HG03097 (cell line): Measurements from ENCODE around the gene TMEM45A.
"Not testable (repeated sequence)": the region's sequence is repeated elsewhere in the genome, so short reads cannot be mapped to it uniquely, and the experiment has no call there.

Experiments
- ATAC-seq: cut with Tn5 transposase; IDR thresholded peaks from one replicate; pipeline ENCODE4 v1.9.1; 2021; ENCODE audit not compliant: unreplicated experiment, low FRiP score

Gene TMEM45A

DNA sequence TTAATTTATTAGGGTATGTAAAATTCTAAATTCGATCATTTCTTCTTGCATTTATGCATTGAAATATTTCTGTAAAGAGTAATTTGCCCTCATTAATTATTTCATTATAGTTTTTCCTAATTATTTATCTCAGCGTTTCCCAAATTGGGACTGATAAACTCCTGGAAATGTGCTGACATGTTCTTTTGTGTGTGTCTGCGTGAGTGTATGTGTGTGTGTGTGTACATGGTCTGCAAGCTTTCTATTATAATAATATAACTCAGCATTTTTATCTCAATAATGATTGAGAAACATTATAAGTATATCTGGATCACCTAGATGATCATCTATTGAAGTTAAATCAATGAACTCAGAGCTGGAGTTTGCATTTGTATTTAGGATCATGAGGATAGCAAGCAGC lies 38.7 kb downstream of the TMEM45A start:
- no peak for ATAC-seq

DNA sequence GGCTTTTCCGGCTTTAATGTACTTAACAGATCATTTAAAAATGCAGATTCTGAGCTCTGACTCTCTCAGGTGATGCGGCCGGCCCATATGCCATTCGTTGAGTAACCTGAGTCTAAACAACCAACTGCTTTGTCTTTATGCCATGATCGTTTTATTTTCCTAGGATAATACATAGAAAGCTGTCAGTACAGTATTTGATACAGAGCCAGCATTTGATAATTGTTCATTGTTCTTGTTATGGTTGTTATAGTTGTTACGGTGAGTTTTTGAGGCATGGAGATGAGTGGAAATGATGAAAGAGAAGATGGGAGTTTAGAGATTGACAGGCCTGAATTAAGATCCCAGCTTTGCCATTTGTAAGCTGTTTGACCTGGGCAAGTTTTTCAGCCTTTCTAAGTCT lies 40.0 kb downstream of the TMEM45A start:
- ATAC-seq, result no peak

DNA sequence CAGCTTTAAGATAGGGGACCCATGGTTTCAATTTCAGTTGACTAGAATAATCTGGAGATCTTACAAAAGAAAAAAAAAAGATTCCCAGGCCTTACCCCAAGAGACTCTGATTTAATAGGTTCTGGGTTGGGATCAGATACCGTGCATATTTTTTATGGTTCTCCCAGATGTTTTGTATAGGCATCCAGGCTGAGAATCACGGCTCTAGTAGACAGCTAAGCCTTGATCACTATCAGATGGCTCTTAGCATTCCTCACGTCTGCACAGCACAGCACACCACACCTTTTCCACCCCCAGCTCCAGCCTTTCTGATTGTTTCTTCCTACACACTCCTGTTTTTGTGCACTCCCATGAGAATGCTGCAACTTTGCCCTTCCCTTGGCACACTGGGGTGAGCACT lies 40.8 kb downstream of the TMEM45A start:
- no peak for ATAC-seq

DNA sequence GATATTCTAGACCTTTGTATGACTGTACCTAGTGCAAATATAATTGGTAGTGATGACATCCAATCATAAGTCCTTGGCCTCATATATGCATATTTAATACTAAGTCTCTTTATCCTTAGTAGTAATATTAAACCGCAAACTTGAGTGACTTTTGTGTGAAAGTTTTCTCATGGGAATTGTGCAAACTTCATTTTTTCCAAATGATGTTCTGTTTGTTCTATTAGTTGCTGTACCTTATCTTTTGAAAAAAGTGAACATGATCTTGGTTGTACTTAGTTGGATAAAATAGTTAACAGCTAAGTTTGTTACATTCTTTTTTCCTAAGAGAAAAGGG lies 43.2 kb downstream of the TMEM45A start:
- no peak for ATAC-seq

DNA sequence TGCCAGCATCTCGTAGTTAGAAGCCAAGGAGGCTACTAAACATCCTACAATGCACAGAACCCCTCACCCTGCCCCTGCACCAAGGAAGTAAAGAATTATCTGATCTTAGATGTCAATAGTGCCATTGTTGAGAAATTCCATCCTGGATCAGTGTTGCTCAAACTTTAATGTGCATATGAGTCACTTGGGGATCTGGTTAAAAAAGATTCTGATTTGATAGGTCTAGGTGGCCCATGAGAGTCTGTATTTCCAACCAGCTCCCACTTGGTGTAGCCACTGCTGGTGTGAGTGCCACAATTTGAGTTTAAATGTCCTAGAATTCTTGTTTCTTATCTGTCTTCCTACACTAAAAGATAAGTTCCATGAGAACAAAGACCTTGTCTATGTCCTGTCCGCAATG lies 43.7 kb downstream of the TMEM45A start:
- no peak for ATAC-seq

DNA sequence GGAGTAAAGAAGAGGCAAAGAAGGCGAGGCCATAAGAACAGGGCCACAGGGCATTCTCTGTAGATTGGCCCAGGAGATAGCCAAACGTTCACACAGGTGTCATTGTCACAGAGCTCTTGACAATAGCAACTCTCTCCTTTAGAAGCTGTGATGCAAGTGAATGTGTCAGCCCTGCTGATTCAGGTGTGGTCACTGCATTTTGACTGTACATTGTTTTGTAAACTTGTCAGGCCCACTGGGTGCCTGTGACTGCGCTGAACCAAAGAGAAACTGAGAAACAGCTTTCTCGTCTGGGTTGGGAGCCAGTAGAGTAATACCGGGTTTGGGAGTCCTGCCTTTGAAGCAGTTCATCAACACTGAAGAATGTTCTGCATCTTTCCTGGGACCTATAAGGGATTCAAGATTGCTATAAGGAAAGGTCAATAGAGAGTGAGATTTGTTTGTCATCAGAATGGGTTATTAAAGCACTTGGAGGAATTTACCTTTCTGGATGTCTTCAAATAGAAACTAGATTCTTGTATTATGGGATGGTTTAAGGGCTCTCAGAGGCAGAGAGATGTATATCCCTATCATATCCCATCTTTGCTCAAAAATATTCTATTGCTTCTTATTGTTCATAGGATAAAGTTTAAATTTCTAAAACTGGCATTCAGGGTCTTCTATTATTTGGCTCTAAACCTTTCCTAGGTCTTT lies 45.4 kb downstream of the TMEM45A start:
- ATAC-seq, result no peak

DNA sequence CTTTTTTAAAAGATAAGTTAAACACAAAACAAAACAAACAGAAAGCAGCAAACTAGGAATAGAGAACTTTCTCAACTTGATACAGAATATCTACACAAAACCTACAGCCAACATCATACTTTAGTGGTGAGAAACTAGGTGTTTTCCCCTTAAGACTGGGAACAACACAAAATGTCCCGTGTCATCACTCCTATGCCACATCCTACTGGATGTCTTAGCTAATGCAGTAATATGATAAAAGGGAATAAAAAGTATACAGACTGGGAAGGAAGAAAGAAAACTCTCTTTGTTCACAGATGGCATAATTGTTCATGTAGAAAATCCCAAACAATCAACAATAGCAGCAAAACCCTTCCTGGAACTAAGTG lies 45.9 kb downstream of the TMEM45A start:
- ATAC-seq, result no peak

DNA sequence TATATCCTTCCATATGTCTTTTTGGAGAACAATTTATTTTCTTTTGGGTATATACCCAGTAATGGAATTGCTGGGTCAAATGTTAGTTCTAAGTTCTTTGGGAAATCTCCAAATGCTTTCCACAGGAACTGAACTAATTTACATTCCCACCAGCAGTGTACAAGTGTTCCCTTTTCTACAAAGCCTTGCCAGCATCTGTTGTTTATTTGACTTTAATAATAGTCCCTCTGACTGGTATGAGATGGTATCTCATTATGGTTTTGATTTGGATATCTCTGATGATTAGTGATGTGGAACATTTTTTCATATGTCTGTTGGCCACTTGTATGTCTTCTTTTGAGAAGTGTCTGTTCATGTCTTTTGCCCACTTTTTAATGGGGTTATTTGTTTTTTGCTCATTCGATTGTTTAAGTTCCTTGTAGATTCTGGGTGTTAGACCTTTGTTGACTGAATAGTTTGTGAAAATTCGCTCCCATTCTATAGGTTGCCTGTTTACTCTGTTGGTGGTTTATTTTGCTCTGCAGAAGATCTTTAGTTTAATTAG lies 48.4 kb downstream of the TMEM45A start:
- ATAC-seq, result no peak

DNA sequence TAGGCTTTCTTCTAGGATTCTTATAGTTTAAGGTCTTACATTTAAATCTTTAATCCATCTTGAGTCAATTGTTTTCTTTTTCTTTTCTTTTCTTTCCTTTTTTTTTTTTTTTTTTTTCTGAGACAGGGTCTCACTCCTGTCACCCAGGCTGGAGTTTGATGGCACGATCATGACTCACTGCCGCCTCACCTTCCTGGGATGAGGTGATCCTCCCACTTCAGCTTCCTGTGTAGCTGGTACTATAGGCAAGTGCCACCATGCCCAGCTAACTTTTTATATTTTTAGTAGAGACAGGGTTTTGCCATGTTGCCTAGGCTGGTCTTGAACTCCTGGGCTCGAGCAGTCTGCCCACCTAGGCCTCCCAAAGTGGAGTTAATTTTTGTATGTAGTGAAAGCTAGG lies 49.0 kb downstream of the TMEM45A start:
- ATAC-seq, result not testable (repeated sequence)

DNA sequence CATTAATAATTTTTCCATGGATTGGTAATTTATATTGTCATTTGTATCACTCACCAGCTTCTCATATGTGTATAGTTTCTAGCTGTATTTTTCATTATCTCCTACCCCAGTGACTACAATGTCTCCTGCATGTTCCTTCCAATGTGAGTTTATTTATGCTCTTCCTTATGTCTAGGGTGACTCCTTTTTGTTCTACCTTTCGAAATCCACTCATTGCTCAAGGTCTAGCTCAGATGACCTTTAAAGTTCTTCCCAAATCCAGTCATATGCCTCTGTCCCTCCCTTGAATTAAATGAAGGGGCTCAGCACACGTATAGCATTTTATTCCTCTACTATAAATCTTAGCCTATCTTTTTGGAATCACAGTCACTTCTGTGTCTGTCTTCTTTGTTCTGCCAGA lies 53.0 kb downstream of the TMEM45A start:
- no peak for ATAC-seq

DNA sequence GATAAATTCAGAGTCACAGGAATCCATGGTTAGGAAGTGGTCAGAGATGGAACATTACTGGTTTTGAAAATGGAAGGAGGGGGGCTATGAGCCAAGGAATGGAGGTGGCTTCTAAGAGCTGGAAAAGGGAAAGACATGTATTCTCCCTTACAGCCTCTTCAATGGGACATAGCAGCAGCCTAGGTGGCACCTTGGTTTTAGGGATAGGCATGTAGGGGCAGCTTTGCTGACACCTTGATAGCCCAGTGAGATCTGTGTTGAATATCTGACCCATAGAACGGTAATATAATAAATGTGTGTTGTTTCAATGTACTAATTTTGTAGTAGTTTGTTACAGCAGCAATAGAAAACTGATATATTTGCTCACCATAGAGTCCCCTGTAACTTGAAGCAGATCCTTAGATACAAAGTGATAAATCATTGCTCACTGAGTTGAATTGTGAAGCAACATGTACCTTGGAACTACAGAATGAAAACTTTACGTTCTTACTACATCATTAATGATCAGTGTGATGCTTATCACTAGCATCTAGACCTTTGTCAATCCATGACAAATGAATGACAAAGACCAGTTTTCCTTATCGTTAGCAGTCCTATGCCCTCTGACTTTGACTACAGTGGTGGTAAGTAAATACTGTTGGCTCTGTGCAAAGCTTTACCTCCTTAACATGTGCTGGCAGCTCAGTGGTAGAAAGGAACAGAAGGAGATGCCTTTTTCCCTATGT lies 53.8 kb downstream of the TMEM45A start:
- ATAC-seq, result no peak

DNA sequence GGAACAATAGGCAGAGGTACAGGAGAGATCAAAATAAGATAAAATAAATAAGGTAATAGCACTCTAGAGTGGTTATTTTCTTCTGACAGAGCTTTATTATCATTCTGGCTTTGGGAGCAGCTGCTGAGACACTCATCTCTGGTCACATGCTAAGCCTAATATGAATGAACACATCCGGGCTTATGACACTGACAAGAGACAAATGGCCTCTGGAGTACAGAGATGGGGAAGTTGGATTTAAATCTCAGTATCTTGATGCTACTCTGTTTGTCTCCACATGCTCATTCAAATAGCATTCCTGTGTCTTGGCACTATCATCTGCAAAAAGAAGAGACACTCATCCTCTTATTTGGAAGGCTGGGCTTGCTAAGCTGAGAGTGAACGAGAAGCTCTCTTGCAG lies 55.6 kb downstream of the TMEM45A start:
- no peak for ATAC-seq

DNA sequence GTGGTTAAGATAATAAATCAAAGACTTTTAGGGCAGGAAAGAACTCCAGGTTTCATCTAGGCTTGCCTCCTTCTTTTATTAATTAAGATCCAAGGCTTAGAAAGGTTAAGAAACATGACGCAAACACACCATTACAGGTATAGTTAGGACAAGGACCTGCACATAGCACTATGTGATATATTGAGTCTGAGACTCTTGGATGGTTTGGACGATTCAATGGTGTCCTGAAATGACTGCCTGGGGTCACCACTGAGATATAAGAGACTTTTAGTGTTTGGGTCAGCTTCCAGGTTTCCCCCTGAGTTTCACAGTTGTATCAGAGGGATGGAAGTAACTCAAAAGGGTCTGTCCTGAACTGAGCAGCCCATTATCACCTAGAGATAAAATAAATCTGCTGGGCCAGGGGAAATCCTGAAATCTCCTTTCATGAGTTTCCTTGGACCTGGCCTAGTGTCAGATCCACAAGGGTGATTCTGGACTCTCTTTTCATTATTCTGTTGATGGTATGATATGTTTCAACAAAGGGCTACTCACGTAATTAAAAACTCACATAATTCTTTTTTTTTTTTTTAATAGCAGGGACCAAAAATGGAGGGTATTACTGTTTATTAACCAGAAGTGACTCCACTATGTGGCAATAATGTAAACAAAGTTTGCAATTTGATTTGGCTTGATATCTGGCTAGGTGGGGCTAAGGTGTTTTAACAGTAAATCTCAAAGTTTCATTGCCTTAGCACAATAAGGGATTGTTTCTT lies 61.4 kb downstream of the TMEM45A start:
- no peak for ATAC-seq

DNA sequence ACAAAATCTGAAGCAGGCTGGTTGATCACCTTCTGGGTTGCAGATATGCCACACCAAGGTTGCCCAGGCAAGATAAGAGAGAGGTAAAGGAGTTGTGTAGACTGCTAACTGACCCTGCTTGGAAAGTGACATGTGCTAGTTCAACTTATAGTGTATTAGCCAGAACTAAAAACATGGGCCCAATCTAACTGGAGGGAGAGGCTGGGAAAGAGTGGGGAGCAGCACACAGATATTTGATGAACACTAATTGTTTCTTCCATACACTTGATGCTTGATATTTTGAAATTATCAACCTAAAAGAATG lies 61.9 kb downstream of the TMEM45A start:
- no peak for ATAC-seq

DNA sequence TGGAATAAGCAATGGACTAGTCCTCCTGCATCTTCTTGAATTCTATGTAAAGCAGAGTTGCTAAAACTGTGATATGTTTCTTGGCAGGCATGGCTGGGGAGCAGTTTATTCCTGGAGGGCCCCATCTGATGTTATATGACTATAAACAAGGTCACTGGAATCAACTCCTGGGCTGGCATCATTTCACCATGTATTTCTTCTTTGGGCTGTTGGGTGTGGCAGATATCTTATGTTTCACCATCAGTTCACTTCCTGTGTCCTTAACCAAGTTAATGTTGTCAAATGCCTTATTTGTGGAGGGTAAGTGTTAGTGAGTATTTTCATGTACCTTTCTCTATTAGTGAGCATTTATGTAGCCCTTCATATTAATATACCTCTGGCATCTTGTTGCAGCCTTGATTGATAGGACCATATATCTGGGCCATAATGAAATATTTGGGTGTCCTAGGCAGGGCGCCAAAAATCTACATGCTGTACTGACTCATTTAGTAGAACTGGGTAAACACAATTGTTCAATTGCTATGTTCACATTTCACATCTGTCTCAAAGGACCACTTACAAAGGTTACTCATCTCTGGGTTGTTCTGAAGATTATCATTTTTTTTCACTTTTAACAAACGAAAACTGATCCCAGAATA lies 64.4 kb downstream of the TMEM45A start:
- ATAC-seq, result no peak

DNA sequence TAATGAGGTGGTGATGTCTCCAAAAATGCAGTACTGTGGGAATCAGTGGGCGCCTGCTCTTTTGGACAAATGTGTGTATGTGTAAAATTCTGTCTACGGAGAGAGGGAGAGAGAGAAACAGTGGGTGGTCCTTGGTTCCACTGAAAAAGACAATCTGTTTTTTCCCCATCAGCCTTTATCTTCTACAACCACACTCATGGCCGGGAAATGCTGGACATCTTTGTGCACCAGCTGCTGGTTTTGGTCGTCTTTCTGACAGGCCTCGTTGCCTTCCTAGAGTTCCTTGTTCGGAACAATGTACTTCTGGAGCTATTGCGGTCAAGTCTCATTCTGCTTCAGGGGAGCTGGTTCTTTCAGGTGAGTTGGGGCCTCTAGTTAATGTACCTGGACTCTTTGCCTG lies 65.8 kb downstream of the TMEM45A start:
- no peak for ATAC-seq

DNA sequence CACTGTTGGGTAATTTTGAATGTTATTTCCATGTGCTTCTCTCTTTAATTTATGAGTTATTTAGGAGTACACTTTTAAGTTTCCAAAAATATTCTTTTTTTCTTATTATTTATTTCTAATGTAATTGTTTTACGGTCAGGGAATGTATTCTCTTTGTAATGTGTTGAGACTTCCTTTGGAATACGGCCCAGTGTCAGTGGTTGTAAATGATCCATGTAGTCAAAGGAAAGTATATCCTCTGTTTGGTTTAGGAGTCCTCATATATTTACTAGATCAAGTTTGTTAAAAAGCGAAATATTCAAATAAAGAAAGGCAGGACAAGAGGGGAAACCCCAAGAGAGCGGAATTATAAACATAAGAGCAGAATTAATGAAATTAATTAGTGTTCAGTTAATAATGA lies 68.0 kb downstream of the TMEM45A start:
- no peak for ATAC-seq

DNA sequence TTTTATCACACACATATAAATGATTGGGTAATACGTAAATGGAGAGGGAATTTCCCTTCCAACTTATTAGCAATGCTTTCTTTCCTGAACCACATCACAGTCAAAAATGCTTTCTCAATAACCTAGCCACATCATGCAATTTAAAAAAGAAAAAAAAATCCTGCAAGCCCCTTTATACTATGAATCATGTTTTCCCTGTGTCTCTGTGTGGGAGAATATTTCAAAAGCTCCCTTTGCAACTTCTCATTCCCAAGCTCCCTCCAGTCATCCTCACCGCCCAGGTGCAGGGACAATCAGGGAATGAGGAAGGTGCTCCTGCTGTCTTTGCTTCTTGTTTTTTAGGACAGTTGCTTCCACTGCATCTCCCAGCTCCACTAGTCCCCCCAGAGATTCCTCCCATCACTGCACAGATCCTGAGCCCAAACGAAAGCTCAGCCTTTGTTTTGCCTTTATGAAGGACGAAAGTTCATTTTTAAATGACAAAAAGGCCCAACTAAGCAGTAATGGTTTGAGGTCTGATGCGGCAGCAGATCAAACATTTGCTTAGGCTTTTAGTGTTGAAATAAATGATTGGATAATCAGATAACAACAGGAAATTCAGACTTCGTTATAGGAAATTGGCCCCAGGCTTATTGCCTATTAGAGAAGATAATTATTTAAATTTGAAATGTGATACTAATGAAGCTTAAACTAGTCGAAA lies 69.2 kb downstream of the TMEM45A start:
- ATAC-seq, result no peak

DNA sequence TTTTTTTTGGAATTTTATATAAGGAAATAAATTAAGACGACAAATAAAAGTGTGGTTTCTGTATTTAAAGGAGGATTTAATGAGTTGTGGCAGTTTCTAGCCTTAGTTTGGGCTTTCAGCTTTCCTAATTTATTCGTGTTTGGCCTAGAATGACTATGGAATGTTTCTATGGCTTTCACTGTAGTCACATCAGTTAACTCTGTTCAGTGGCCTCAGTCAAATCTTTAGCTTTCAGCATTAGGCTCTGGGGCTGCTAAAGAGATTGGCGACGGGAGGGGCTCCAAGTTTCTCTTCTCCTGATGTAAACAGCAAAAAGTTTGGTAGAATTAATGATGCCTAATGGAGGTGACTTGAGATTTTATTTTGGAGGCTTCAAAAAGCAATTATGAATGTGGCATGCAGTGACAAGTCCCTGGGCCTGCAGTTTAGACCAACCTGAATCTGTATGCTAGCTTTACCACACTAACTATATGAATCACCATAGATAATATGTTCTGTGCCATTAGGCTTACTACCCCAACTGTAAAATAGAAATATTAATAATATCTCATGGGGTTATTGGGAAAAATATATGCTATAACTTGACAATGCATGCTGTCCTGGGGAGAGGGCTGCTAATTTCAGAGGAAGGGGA lies 69.9 kb downstream of the TMEM45A start:
- ATAC-seq, result no peak

DNA sequence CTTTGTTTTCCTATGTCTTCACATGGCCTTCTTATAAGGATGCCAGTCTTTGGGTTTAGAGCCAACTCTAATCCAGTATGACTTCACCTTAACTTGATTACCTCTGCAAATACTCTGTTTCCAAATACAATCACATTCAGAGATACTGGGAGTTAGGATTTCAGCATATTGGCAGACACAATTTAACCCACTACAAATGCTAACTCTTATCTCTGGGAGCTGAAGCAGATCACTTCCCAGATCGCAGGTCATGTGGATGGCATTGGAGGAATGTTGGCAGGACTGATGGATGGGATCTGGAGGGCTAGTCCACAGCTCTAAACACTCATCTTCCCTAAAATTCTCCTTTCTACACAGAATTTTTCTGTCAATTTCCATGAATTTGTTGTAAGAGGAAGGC lies 70.8 kb downstream of the TMEM45A start:
- no peak for ATAC-seq
